H9 (cell line): Measurements from ENCODE around the gene NDUFB10. TPM values are rescaled to one million over a fixed set of nuclear protein-coding genes. Genes with fewer than 3 reads are reported as not detected.
A peak's percentile ranks its signal among the peaks of the same experiment; 100 is the strongest.

Experiments used
- DNase-seq: peaks from one replicate; pipeline ENCODE4 v3.0.0-alpha.2; 2017
- H2AFZ ChIP-seq: one replicate; pipeline ENCODE4 v1.6.1; 2013; ENCODE audit warnings: mild to moderate bottlenecking, low read length, control low read depth, moderate library complexity
- H2AK5ac ChIP-seq: 2 replicates; pipeline ENCODE4 v1.6.1; 2013; ENCODE audit warnings: low read length, control low read depth, mixed read lengths; ENCODE audit not compliant: insufficient read length
- H2BK120ac ChIP-seq: one replicate; pipeline ENCODE4 v1.6.1; 2013; ENCODE audit warnings: low read depth, mild to moderate bottlenecking, low read length, control low read depth, inconsistent platforms; ENCODE audit not compliant: poor library complexity, severe bottlenecking
- H2BK12ac ChIP-seq: 2 replicates; pipeline ENCODE4 v1.6.1; 2013; ENCODE audit warnings: low read length, control low read depth, mixed read lengths, low read depth; ENCODE audit not compliant: insufficient read length
- H2BK15ac ChIP-seq: 2 replicates; pipeline ENCODE4 v1.6.1; 2013; ENCODE audit warnings: low read depth, low read length, control low read depth
- H2BK20ac ChIP-seq: one replicate; pipeline ENCODE4 v1.6.1; 2013; ENCODE audit warnings: low read depth, mild to moderate bottlenecking, low read length, control low read depth, inconsistent platforms; ENCODE audit not compliant: poor library complexity, severe bottlenecking
- H2BK5ac ChIP-seq: 2 replicates; pipeline ENCODE4 v1.6.1; 2013; ENCODE audit warnings: low read length, control low read depth, mixed read lengths; ENCODE audit not compliant: insufficient read length
- H3K14ac ChIP-seq: 2 replicates; pipeline ENCODE4 v1.6.1; 2013; ENCODE audit warnings: low read length, control low read depth; ENCODE audit not compliant: insufficient read depth
- H3K18ac ChIP-seq: 2 replicates; pipeline ENCODE4 v1.6.1; 2013; ENCODE audit warnings: low read depth, mild to moderate bottlenecking, mixed read lengths, low read length, control low read depth; ENCODE audit not compliant: insufficient read length
- H3K23ac ChIP-seq: 2 replicates; pipeline ENCODE4 v1.6.1; 2013; ENCODE audit warnings: low read length, control low read depth, mixed read lengths, low read depth; ENCODE audit not compliant: insufficient read length
- H3K23me2 ChIP-seq: 2 replicates; pipeline ENCODE4 v1.6.1; 2013; ENCODE audit warnings: low read depth, mild to moderate bottlenecking, mixed read lengths, low read length, control low read depth; ENCODE audit not compliant: insufficient read length, poor library complexity, severe bottlenecking
- H3K27ac ChIP-seq: 2 replicates; pipeline ENCODE4 v1.5.1; 2013; ENCODE audit warnings: low read length, control low read depth, mixed read lengths, low read depth; ENCODE audit not compliant: insufficient read length
- H3K27me3 ChIP-seq: 2 replicates; pipeline ENCODE4 v1.6.1; 2013; ENCODE audit warnings: low read length, control low read depth, inconsistent platforms; ENCODE audit not compliant: insufficient read depth
- H3K4ac ChIP-seq: 2 replicates; pipeline ENCODE4 v1.6.1; 2013; ENCODE audit warnings: low read depth, mild to moderate bottlenecking, control low read depth, inconsistent platforms, low read length, moderate library complexity
- H3K4me1 ChIP-seq: 2 replicates; pipeline ENCODE4 v1.6.1; 2013; ENCODE audit warnings: low read length, control low read depth, inconsistent platforms; ENCODE audit not compliant: insufficient read depth
- H3K4me2 ChIP-seq: 2 replicates; pipeline ENCODE4 v1.6.1; 2013; ENCODE audit warnings: low read length, control low read depth, mixed read lengths; ENCODE audit not compliant: insufficient read length, insufficient read depth
- H3K56ac ChIP-seq: 2 replicates; pipeline ENCODE4 v1.6.1; 2013; ENCODE audit warnings: low read depth, mild to moderate bottlenecking, mixed read lengths, low read length, control low read depth; ENCODE audit not compliant: insufficient read length
- H3K79me1 ChIP-seq: 2 replicates; pipeline ENCODE4 v1.6.1; 2013; ENCODE audit warnings: low read depth, mild to moderate bottlenecking, moderate library complexity, low read length, control low read depth, inconsistent platforms; ENCODE audit not compliant: insufficient read depth, poor library complexity, severe bottlenecking
- H3K79me2 ChIP-seq: 2 replicates; pipeline ENCODE4 v1.6.1; 2013; ENCODE audit warnings: low read length, control low read depth, inconsistent platforms; ENCODE audit not compliant: insufficient read depth
- H3K9ac ChIP-seq: 2 replicates; pipeline ENCODE4 v1.6.1; 2013; ENCODE audit warnings: low read length, control low read depth, mixed read lengths; ENCODE audit not compliant: insufficient read length; ENCODE audit errors: extremely low read depth
- H3K9me3 ChIP-seq: one replicate; pipeline ENCODE4 v1.6.1; 2013; ENCODE audit warnings: low read depth, low read length, inconsistent platforms; ENCODE audit not compliant: control insufficient read depth
- H3T11ph ChIP-seq: one replicate; pipeline ENCODE4 v1.6.1; 2013; ENCODE audit warnings: mild to moderate bottlenecking, low read length, control low read depth, inconsistent platforms
- H4K20me1 ChIP-seq: one replicate; pipeline ENCODE4 v1.6.1; 2013; ENCODE audit not compliant: control insufficient read depth, insufficient read length, insufficient read depth
- H4K5ac ChIP-seq: 2 replicates; pipeline ENCODE4 v1.6.1; 2013; ENCODE audit warnings: low read depth, mild to moderate bottlenecking, mixed read lengths, low read length, control low read depth; ENCODE audit not compliant: insufficient read length
- H4K8ac ChIP-seq: replicated peaks from 2 replicates; pipeline ENCODE4 v1.6.1; 2013; ENCODE audit warnings: low read length, control low read depth, mixed read lengths, low read depth; ENCODE audit not compliant: insufficient read length
- H4K91ac ChIP-seq: 2 replicates; pipeline ENCODE4 v1.6.1; 2013; ENCODE audit warnings: low read depth, mild to moderate bottlenecking, moderate library complexity, mixed read lengths, low read length, control low read depth; ENCODE audit not compliant: insufficient read length
- H3K27ac Mint-ChIP-seq, 3 experiments: 2 replicates in 2 of 3; 3 replicates in 1 of 3; pipeline ENCODE4 v1.8.0; 2020 to 2021; ENCODE audit warnings: mixed read lengths in 3 of 3, mild to moderate bottlenecking in 1 of 3, moderate library complexity in 1 of 3
- H3K27me3 Mint-ChIP-seq: 2 replicates; pipeline ENCODE4 v1.8.0; 2021; ENCODE audit warnings: low read depth, mild to moderate bottlenecking, moderate library complexity, mixed read lengths
- H3K36me3 Mint-ChIP-seq, 3 experiments: 2 replicates in 2 of 3; 3 replicates in 1 of 3; pipeline ENCODE4 v1.8.0; 2020 to 2021; ENCODE audit warnings: low read depth in 3 of 3, mixed read lengths in 3 of 3; ENCODE audit not compliant: insufficient read depth in 1 of 3
- H3K4me1 Mint-ChIP-seq, 2 experiments: 2 replicates each; pipeline ENCODE4 v1.8.0; 2020; ENCODE audit warnings: mixed read lengths in 2 of 2
- H3K4me3 Mint-ChIP-seq, 2 experiments: 2 replicates in 1 of 2; 3 replicates in 1 of 2; pipeline ENCODE4 v1.8.0; 2020 to 2021; ENCODE audit warnings: mild to moderate bottlenecking in 2 of 2, mixed read lengths in 2 of 2, moderate library complexity in 1 of 2
- H3K9me3 Mint-ChIP-seq, 2 experiments: 2 replicates in 1 of 2; 3 replicates in 1 of 2; pipeline ENCODE4 v1.8.0; 2020; ENCODE audit warnings: mild to moderate bottlenecking in 2 of 2, mixed read lengths in 2 of 2, moderate library complexity in 1 of 2
- CTCF ChIP-seq: fragments of 200-600 bp; sonication (generic); conservative IDR thresholded peaks from 3 replicates; pipeline ENCODE4 v1.8.0; 2021; ENCODE audit warnings: antibody characterized with exemption, mild to moderate bottlenecking
- WGBS: extraction: QIAGEN DNeasy Blood & Tissue Kit; methylation state at CpG from one replicate; pipeline ENCODE4 v1.1.7; 2013; ENCODE audit warnings: missing lambda C conversion rate, low lambda C conversion rate, mixed read lengths; ENCODE audit not compliant: insufficient read length; ENCODE audit errors: extremely low coverage; 5-methylcytosine and 5-hydroxymethylcytosine counted together
- total RNA-seq: library from RNA; stranded (reverse); gene quantifications from 2 replicates; pipeline ENCODE4 v1.2.1, GENCODE V29; 2021

Gene NDUFB10
- total RNA-seq, 1 experiment from 2014 or later, result 191 TPM

GRCh38 chr16:1980030-1980769 is 20.9 kb downstream of the NDUFB10 start:
- Histone ChIP-seq H4K20me1 (no peaks in the 10 kb centered on the region), H3K23me2 (peaks cover 24% of the 10 kb centered on the region), H2AFZ (no peak overlapping the region), H3K4me1 (no peaks in the 10 kb centered on the region), H2BK120ac (no peak overlapping the region), H3T11ph (no peak overlapping the region), H3K79me2 (no peaks in the 10 kb centered on the region; the same call in 1 of the 2 replicates), H2BK15ac (no peak overlapping the region), H3K23ac (no peak overlapping the region), H3K56ac (no peak overlapping the region), H3K18ac (no peak overlapping the region), H3K4me2 (peak overlapping the region; percentile 40), H4K5ac (no peak overlapping the region), H2AK5ac (no peak overlapping the region), H3K9ac (no peak overlapping the region), H3K27me3 (peaks cover 22% of the 10 kb centered on the region), H2BK5ac (no peak overlapping the region), H2BK12ac (no peak overlapping the region), H3K9me3 (no peaks in the 10 kb centered on the region), H3K4ac (no peak overlapping the region), H3K27ac (no peak overlapping the region), H4K91ac (no peak overlapping the region), H3K79me1 (no peaks in the 10 kb centered on the region), H3K14ac (no peak overlapping the region), H4K8ac (no peak overlapping the region), H2BK20ac (no peak overlapping the region)
- Mint-ChIP-seq H3K36me3 (peaks cover 6 to 19% (median 16%) of the 10 kb centered on the region in 3 experiments; a peak in 6 of 7 replicates), H3K27me3 (peaks cover 40% of the 10 kb centered on the region), H3K27ac (no peak overlapping the region), H3K4me1 (peaks cover 18 to 25% of the 10 kb centered on the region in 2 experiments), H3K9me3 (no peaks in the 10 kb centered on the region), H3K4me3 (peak overlapping the region; percentile 53 to 70)
- no CpG with 5 or more reads among the region's 53 CpGs for WGBS
- no peak for TF ChIP-seq CTCF
- no peak for DNase-seq
